BLaER1 treated with 17β-estradiol and CSF1 and Interleukin-3, amounts not matched to agents 10 nM and 100 nM (cell line): ENCODE data around the gene HES5.

Source experiments
- H3K27ac ChIP-seq, 11 experiments: shearing (Covaris generic); formaldehyde crosslinking; 2 replicates each; pipeline ENCODE4 v1.8.1; 2022
- H3K27me3 ChIP-seq, 11 experiments: shearing (Covaris generic); formaldehyde crosslinking; 2 replicates each; pipeline ENCODE4 v1.8.1; 2022
- H3K36me3 ChIP-seq, 11 experiments: shearing (Covaris generic); formaldehyde crosslinking; 2 replicates each; pipeline ENCODE4 v1.8.1; 2022
- H3K4me1 ChIP-seq, 10 experiments: shearing (Covaris generic); formaldehyde crosslinking; 2 replicates each; pipeline ENCODE4 v1.8.1; 2022
- H3K4me2 ChIP-seq, 11 experiments: shearing (Covaris generic); formaldehyde crosslinking; 2 replicates each; pipeline ENCODE4 v1.8.1; 2022
- H3K4me3 ChIP-seq, 10 experiments: shearing (Covaris generic); formaldehyde crosslinking; 2 replicates each; pipeline ENCODE4 v1.8.1; 2022
- H3K9ac ChIP-seq, 11 experiments: shearing (Covaris generic); formaldehyde crosslinking; 2 replicates each; pipeline ENCODE4 v1.8.1; 2022
- H3K9me3 ChIP-seq, 11 experiments: shearing (Covaris generic); formaldehyde crosslinking; replicated peaks in 1 of 11; 2 replicates each; pipeline ENCODE4 v1.8.1; 2022
- H4K20me1 ChIP-seq, 11 experiments: shearing (Covaris generic); formaldehyde crosslinking; 2 replicates each; pipeline ENCODE4 v1.8.1; 2022
- Cebpa-rat ChIP-seq, 11 experiments: shearing (Covaris generic); IDR thresholded peaks; 2 replicates each; pipeline ENCODE4 v1.8.1; 2022

HES5 gene

DNA sequence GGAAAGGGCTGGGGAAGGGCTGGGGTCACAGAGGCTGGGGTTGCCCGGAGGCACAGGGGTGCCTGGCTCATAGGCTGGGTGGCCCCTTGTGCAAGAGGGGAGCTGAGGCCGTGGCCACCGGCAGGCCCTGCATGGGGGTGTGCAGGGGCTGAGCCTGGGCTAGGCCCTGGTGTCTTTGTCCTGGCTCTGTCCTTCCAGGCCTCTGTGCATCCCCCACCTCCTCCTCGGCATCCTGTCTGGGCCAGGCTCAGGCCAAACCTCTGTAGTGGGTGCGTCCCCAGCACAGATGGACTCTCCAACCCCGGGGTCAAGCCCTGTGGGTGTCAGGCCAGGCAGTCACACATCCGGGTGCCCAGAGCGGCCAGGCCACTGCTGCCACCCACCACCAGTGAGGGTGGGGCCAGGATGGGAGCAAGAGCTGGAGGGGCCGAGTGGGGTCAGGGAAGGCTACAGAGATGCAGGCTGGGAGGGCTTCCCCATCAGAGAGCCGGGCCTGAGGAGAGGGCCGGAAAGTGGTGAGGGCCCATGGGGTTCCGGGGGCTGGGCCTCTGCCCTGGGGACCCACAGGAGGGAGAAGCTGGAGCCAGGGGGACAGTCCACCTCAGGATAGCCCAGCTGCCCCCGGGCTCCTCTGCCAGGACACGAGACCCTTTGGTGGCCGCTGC lies 23.0 kb downstream of the HES5 start:
- peaks cover 10 to 38% (median 22%) of the 10 kb centered on the region in 10 experiments; a peak in 19 of 20 replicates for H3K4me1 ChIP-seq

GRCh38 chr1:2506007-2506860 lies 23.8 kb downstream of the HES5 start:
- peak overlapping the region in 4 of 11 experiments; percentile 16 to 44 (median 26); a peak in 6 of 22 replicates for H3K9ac ChIP-seq
- H3K4me1 ChIP-seq: peaks cover 18 to 46% (median 30%) of the 10 kb centered on the region in 10 experiments
- peaks cover 21 to 98% (median 69%) of the 10 kb centered on the region in 11 experiments; a peak in 21 of 22 replicates for H4K20me1 ChIP-seq
- no peak overlapping the region for H3K27ac ChIP-seq
- H3K9me3 ChIP-seq: no peaks in the 10 kb centered on the region
- no peak overlapping the region for H3K4me3 ChIP-seq
- no peak for TF ChIP-seq Cebpa-rat (IDR thresholded peaks at IDR 0.05)
- no peaks in the 10 kb centered on the region for H3K27me3 ChIP-seq
- peak overlapping the region in 10 of 11 experiments; percentile 1 to 59 (median 22); a peak in 14 of 22 replicates for H3K4me2 ChIP-seq
- H3K36me3 ChIP-seq: peaks cover 33 to 45% (median 42%) of the 10 kb centered on the region in 11 experiments

More for the DNA sequence above, 23.0 kb downstream of the HES5 start:
- no peaks in the 10 kb centered on the region for H3K27me3 ChIP-seq
- no peak for TF ChIP-seq Cebpa-rat (IDR thresholded peaks at IDR 0.05)
- H3K4me3 ChIP-seq: no peak overlapping the region
- H3K9ac ChIP-seq: peak overlapping the region in 4 of 11 experiments; percentile 16 to 44 (median 26); a peak in 4 of 22 replicates
- no peak overlapping the region for H3K27ac ChIP-seq
- H4K20me1 ChIP-seq: peaks cover 21 to 100% (median 77%) of the 10 kb centered on the region in 11 experiments; a peak in 21 of 22 replicates
- peak overlapping the region in 6 of 11 experiments; percentile 1 to 59 (median 42); a peak in 8 of 22 replicates for H3K4me2 ChIP-seq
- peaks cover 41 to 53% (median 50%) of the 10 kb centered on the region in 11 experiments for H3K36me3 ChIP-seq
- H3K9me3 ChIP-seq: no peaks in the 10 kb centered on the region

- no peak overlapping the region for H3K4me3 ChIP-seq
- peak overlapping the region in 4 of 11 experiments; percentile 1 to 59 (median 52); a peak in 5 of 22 replicates for H3K4me2 ChIP-seq
- H3K36me3 ChIP-seq: peaks cover 26 to 38% (median 35%) of the 10 kb centered on the region in 11 experiments
- peaks cover 23 to 52% (median 36%) of the 10 kb centered on the region in 10 experiments for H3K4me1 ChIP-seq
- peaks cover 21 to 90% (median 62%) of the 10 kb centered on the region in 11 experiments; a peak in 21 of 22 replicates for H4K20me1 ChIP-seq
- H3K27ac ChIP-seq: no peak overlapping the region
- H3K9ac ChIP-seq: peak overlapping the region in 1 of 11 experiments; percentile 36; a peak in 1 of 22 replicates
- no peaks in the 10 kb centered on the region for H3K27me3 ChIP-seq
- no peak for TF ChIP-seq Cebpa-rat (IDR thresholded peaks at IDR 0.05)
- H3K9me3 ChIP-seq: no peaks in the 10 kb centered on the region
Measured at GRCh38 chr1:2505461-2505994, 24.5 kb downstream of the HES5 start.

DNA sequence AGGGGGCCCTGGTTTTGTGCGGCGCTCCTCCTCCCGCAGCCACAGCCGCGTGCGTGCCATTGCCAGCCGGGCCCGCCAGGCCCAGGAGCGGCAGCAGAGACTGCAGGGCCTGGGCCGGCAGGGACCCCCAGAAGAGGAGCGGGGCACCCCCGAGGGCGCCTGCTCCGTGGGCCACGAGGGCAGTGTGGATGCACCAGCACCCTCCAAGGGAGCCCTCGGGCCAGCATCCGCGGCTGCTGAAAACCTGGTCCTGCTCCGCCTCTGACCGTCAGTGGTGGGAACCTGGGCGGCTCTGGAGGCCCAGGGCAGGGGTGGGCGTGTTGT lies 25.2 kb downstream of the HES5 start:
- peaks cover 20 to 32% (median 29%) of the 10 kb centered on the region in 11 experiments for H3K36me3 ChIP-seq
- peaks cover 15 to 84% (median 56%) of the 10 kb centered on the region in 11 experiments; a peak in 21 of 22 replicates for H4K20me1 ChIP-seq
- H3K27ac ChIP-seq: no peak overlapping the region
- H3K4me1 ChIP-seq: peaks cover 30 to 58% (median 42%) of the 10 kb centered on the region in 10 experiments
- H3K9me3 ChIP-seq: no peaks in the 10 kb centered on the region
- no peaks in the 10 kb centered on the region for H3K27me3 ChIP-seq
- no peak for TF ChIP-seq Cebpa-rat (IDR thresholded peaks at IDR 0.05)
- peak overlapping the region in 1 of 11 experiments; percentile 15; a peak in 2 of 22 replicates for H3K9ac ChIP-seq
- H3K4me3 ChIP-seq: no peak overlapping the region
- peak overlapping the region in 6 of 11 experiments; percentile 6 to 41 (median 10); a peak in 4 of 22 replicates for H3K4me2 ChIP-seq

GRCh38 chr1:2504225-2504948 lies 25.7 kb downstream of the HES5 start:
- peaks cover 35 to 63% (median 48%) of the 10 kb centered on the region in 10 experiments for H3K4me1 ChIP-seq
- H3K36me3 ChIP-seq: peaks cover 15 to 27% (median 24%) of the 10 kb centered on the region in 11 experiments
- H3K4me2 ChIP-seq: peak overlapping the region in 6 of 11 experiments; percentile 6 to 41 (median 10); a peak in 5 of 22 replicates
- no peak overlapping the region for H3K27ac ChIP-seq
- no peaks in the 10 kb centered on the region for H3K27me3 ChIP-seq
- H3K9me3 ChIP-seq: no peaks in the 10 kb centered on the region
- peak overlapping the region in 1 of 11 experiments; percentile 15; a peak in 2 of 22 replicates for H3K9ac ChIP-seq
- no peak overlapping the region for H3K4me3 ChIP-seq
- peaks cover 14 to 79% (median 53%) of the 10 kb centered on the region in 11 experiments; a peak in 21 of 22 replicates for H4K20me1 ChIP-seq
- TF ChIP-seq Cebpa-rat (IDR thresholded peaks at IDR 0.05): no peak

DNA sequence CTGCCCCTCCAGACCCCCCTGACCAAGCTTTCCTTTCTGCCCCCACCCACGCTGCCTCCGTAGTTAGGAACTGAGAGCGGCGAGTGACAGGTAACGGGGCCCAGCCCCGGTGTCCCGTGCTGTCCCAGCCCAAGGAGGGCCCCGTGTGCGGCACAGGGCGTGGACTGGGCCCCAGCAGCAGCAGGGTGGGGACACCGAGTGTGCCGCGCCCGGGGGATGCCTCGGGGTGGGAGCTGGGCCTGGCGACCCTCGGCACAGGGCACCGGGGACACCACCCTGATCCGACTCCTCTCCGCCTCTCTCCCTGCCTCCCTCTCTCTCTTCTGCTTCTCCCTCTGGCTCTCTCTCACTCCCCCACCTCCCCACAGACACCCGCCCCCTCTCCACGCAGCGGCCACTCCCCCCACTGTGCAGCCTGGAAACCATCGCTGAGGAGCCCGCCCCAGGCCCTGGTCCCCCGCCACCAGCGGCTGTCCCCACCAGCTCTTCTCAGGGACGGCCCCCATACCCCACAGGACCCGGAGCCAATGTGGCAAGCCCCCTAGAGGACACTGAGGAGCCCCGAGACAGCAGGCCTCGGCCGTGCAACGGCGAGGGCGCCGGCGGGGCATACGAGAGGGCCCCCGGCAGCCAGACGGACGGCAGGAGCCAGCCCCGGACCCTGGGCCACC lies 26.4 kb downstream of the HES5 start:
- Histone ChIP-seq H3K4me3 (no peak overlapping the region), H4K20me1 (peaks cover 14 to 77% (median 47%) of the 10 kb centered on the region in 11 experiments; a peak in 21 of 22 replicates), H3K4me1 (peaks cover 42 to 70% (median 55%) of the 10 kb centered on the region in 10 experiments), H3K9me3 (no peaks in the 10 kb centered on the region), H3K27me3 (no peaks in the 10 kb centered on the region), H3K36me3 (peaks cover 8 to 20% (median 17%) of the 10 kb centered on the region in 11 experiments), H3K9ac (no peak overlapping the region), H3K27ac (no peak overlapping the region), H3K4me2 (peak overlapping the region in 1 of 11 experiments; percentile 8; a peak in 2 of 22 replicates)
- TF ChIP-seq Cebpa-rat (IDR thresholded peaks at IDR 0.05): no peak

GRCh38 chr1:2502661-2503553 lies 27.2 kb downstream of the HES5 start:
- no peaks in the 10 kb centered on the region for H3K9me3 ChIP-seq
- H3K4me2 ChIP-seq: no peak overlapping the region; a peak in 1 of 22 replicates
- peaks cover 13 to 71% (median 40%) of the 10 kb centered on the region in 11 experiments; a peak in 21 of 22 replicates for H4K20me1 ChIP-seq
- H3K27ac ChIP-seq: no peak overlapping the region
- no peak overlapping the region for H3K4me3 ChIP-seq
- no peak overlapping the region for H3K9ac ChIP-seq
- H3K36me3 ChIP-seq: peaks cover under 1 to 12% (median 9%) of the 10 kb centered on the region in 11 experiments; a peak in 14 of 22 replicates
- H3K27me3 ChIP-seq: peaks cover 0 to 4% (median 0%) of the 10 kb centered on the region in 11 experiments; a peak in 6 of 22 replicates
- TF ChIP-seq Cebpa-rat (IDR thresholded peaks at IDR 0.05): no peak
- peaks cover 47 to 76% (median 62%) of the 10 kb centered on the region in 10 experiments for H3K4me1 ChIP-seq
